Activated CD4-positive, alpha-beta T cell treated with anti-CD3 and anti-CD28 coated beads for 1 hour (primary cell): ENCODE data around the gene POMGNT1.
"Not testable (repeated sequence)": the region's sequence is repeated elsewhere in the genome, so short reads cannot be mapped to it uniquely, and the experiment has no call there.

Source experiments
- DNase-seq: peaks from one replicate; pipeline ENCODE4 v3.0.0-alpha.2; 2020

Gene POMGNT1

DNA sequence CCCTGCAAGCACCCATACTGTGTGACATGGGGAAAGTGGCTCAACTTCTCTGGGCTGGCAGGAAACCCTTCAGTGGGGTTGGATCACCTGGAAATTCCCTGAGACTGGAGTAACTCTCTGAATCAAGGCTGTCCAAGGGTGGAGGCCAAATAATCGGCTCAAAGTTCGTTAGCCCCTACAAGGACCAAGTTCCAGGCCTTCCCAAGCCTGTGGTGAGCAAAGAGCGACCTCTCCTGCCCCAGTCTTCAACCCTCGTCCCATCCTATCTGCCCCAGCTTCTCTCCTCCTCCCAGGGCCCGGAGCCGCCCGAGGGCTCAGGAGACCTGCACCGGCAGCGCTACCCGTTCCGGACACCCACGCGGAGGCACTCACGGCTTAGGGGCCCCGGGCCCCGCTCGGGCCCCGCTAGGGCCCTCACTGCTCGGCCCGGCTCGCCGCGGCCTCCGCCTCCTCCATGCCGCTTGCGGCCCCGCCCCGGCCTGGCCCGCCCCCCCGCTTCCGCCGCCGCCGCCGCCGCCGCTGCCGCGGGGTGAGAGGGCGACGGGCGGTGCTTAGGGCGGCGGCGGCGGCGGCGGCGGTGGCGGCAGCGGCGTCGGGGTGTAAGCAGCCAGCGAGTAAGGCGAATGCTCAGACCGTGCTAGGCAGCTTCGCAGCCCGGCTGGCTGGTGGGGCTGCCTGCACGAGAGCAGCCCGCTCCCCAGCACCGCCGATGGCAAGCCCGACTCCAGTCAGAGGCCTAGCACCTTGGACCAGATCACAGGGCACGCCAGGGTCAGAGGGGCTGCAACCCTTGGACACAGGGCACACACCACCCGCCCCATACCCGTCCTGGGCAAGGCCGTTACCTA is at the start of gene POMGNT1:
POMGNT1 (minus strand) TSS at position 471 of the 848 bp plus-strand sequence. CDS start 613 bp downstream, outside the sequence.
- DNase-seq, result peak; percentile 60

DNA sequence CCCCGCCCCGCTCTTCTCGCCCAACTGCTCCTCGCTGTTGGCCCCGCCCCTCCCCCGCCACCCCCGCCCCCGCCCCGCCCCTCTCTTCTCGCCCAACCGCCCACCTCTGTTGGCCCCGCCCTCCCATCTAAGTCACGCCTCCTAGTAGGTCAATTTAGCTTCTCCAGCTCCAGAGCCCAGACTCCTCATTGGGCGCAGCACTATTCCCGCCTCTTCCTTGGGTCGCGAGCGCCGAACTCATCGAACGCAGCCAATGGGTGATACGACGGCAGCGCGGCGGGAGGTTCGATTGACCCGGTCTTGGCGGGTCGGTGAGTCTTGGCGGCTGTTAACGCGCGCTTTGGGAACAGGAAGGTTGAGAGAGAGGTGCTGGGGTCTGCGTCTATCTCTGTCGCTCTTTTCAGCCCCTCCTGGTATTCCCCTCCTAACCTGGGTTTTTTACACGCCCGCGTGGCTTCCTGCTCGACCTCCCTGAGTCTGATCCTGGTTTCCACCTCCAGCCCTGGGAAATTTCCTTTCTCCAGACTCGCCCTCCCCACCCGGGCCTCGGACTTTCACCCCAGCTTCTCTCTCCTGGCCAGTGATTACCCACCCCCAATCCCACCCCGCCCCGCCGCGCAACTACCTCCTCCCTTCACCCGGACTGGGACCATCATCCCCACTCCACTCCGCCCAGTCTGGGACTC is 49.3 kb upstream of the POMGNT1 start, which contains the start of gene RAD54L:
RAD54L (plus strand) TSS at position 328 of the 686 bp plus-strand sequence. CDS start 643 bp downstream, outside the sequence.
- DNase-seq, result peak; percentile 92

- DNase-seq, result no peak
These were observed 48.6 kb upstream of the POMGNT1 start for GRCh38 chr1:46246548-46247435.

DNA sequence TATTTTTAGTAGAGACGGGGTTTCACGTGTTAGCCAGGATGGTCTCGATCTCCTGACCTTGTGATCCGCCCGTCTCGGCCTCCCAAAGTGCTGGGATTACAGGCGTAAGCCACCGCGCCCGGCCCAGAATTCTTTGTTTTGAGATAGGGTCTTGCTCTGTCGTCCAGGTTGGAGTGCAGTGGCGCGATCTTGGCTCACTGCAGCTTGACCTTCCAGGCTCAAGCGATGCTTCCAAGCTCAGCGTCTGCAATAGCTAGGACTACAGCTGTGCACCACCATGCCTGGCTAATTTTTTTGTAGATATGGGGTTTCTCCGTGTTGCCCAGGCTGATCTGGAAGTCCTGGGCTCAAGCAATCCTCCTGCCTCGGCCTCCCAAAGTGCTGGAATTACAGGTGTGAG is 47.9 kb upstream of the POMGNT1 start:
- DNase-seq, result not testable (repeated sequence)

DNA sequence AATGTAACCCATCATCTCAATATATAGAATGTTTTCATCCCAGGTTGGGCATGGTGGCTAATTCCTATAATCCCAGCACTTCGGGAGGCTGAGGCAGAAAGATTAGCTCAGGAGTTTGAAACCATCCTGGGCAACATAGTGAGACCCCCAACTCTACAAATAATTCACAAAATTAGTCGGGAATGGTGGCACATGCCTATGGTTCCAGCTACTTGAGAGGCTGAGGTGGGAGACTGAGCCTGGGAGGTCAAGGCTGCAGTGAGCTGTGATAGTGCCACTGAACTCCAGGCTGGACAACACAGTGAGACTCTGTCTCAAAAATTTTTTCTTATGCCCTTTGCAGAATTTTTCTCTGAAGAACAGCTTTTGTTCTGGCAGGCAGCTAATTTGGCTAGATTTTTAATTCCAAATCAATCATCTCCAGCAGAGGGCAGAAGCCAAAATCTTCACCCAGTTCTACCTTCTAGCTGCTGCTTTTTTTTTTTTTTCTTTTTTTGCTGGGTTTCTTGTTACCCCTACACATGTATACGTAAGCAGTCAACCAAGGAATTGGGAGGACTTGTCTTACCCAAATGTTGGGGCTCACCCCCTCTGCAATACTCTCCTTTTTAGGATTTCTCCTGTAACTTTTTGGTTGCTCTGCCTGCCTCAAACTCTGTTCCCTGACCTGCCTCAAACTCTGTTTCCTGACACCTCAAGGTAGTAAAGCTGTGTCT is 46.6 kb upstream of the POMGNT1 start:
- DNase-seq, result no peak

- DNase-seq, result not testable (repeated sequence)
These were observed 45.6 kb upstream of the POMGNT1 start for GRCh38 chr1:46243831-46244230.

DNA sequence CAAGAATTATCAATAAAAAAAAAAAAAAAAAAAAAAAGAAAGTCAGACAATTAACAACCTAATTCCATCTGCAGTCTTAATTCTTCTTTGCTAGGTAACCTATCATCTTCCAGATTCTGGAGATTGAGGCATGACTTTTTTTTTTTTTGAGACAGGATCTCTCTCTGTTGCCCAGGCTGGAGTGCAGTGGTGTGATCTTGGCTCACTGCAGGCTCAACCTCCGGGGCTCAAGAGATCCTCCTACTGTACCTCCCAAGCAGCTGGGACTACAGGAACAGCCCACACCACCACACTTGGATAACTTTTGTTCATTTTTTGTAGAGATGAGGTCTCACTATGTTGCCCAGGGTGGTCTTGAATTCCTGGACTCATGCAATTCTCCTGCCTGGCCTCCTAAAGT is 44.7 kb upstream of the POMGNT1 start:
- DNase-seq, result no peak

GRCh38 chr1:46241733-46242132 is 43.5 kb upstream of the POMGNT1 start:
- DNase-seq, result not testable (repeated sequence)

DNA sequence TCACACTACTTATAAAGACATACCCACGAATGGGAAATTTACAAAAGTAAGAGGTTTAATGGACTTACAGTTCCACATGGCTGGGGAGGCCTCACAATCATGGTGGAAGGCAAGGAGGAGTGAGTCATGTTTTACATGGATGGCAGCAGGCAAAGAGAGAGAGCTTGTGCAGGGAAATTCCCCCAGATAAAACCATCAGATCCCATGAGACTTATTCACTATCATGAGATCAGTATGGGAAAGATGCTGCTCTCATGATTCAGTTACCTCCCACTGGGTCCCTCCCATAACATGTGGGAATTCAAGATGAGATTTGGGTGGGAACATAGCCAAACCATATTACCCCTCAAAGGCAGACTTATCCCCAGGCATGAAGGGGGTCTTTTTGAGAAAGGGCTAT is 40.6 kb upstream of the POMGNT1 start:
- not testable (repeated sequence) for DNase-seq

- DNase-seq, result no peak
These were observed 38.6 kb upstream of the POMGNT1 start for GRCh38 chr1:46236882-46237281.

DNA sequence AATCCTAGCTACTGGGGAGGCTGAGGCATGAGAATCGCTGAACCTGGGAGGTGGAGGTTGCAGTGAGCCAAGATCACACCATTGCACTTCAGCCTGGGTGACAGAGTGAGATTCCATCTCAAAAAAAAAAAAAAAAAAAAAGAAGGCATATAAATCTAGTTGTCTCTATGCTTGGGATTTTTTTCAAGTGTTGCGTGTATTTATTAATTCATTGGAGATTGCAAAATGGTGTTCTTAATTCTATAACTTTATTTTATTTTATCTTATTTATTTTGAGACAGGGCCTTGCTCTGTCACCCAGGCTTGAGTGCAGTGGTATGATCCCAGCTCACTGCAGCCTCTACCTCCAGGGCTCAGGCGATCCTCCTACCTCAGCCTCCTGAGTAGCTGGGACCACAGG is 33.0 kb upstream of the POMGNT1 start:
- DNase-seq, result not testable (repeated sequence)

GRCh38 chr1:46224966-46225365 is 26.7 kb upstream of the POMGNT1 start:
- DNase-seq, result no peak

GRCh38 chr1:46223472-46223943 is 25.3 kb upstream of the POMGNT1 start:
- peak; percentile 37 for DNase-seq

DNA sequence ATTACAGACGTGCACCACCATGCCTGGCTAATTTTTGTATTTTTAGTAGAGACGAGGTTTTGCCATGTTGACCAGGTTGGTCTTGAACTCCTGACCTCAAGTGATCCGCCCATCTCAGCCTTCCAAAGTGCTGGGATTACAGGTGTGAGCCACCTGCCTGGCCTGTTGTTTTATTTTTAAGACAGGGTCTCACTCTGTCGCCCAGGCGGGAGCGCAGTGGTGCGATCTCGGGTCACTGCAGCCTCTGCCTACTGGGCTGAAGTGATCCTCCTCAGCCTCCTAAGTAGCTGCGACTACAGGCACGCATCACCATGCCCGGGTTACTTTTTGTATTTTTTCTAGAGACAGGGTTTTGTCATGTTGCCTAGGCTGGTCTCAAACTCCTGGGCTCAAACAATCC is 24.8 kb upstream of the POMGNT1 start:
- DNase-seq, result not testable (repeated sequence)

DNA sequence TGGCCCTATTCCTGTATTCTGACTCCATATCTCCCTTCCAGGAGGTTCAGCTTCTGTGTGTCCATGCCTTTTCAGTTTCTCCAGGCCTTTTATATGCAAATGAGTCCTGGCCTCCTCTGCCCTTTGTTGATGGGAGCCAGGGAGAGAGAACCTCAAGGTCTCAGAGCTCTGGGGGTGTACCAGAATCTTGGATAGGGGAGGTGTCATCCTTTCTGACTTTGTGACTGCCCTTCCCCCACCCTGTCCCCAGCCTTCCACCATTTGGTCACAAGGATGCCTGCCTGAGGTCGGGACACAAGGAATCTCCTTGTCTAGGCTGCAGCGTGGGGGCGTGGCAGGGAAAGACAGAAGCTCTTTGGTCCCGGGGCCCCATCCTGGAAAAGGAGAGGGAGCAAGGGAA is 23.5 kb upstream of the POMGNT1 start:
- DNase-seq, result no peak

- DNase-seq, result no peak
These were observed 22.6 kb upstream of the POMGNT1 start for GRCh38 chr1:46220808-46221207.

GRCh38 chr1:46219551-46220520 is 21.6 kb upstream of the POMGNT1 start:
- DNase-seq, result no peak

GRCh38 chr1:46218443-46218842 is 20.2 kb upstream of the POMGNT1 start:
- no peak for DNase-seq

GRCh38 chr1:46215504-46215903 is 17.3 kb upstream of the POMGNT1 start:
- no peak for DNase-seq

DNA sequence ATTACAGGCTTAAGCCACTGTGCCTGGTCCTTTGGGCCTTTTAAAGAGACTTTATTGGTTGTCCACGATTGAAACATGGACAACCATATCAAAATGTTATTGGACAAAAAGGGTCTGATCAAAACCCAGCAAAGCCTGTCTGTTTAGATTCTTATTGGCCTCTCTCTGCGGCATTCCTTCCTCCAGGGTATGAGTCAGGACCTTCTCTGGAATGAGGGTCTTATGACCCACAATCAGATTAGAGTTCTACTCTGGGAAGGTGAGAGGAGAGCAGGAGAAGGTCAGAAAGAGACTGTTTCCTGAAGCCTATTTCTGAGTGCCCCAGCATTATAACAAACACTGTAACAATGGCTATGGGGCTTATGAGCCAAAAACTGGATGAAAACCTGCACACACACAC is 12.8 kb upstream of the POMGNT1 start:
- no peak for DNase-seq

DNA sequence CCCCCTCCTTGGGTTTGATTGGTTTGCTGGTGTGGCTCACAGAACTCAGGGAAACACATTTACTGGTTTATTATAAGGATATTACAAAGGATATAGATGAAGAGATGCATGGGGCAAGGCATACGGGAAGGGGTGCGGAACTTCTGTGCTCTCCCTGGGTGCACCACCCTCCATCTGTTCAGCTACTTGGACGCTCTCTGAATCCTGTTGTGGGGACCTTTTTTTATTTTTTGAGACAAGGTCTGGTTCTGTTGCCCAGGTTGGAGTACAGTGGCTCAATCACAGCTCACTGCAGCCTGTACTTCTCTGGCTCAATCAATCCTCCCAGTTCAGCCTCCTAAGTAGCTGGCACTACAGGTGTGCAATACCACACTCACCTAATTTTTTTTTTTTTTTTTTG is 12.3 kb upstream of the POMGNT1 start:
- no peak for DNase-seq
